Activated naive CD4-positive, alpha-beta T cell treated with anti-CD3 and anti-CD28 coated beads for 36 hours (primary cell): ENCODE data around the gene LAMTOR3. TPM values are rescaled to one million over a fixed set of nuclear protein-coding genes. Genes with fewer than 3 reads are reported as not detected.

Experiments used
- CTCF ChIA-PET: fragments of 350-600 bp; sonication (Branson Sonifier 250); formaldehyde crosslinking; loops from one replicate; lab custom pipeline; 2021; ENCODE audit warnings: antibody characterized with exemption; lab: Charles Lee
- DNase-seq: peaks from one replicate; pipeline ENCODE4 v3.0.0-alpha.2; 2020
- H3K27ac Mint-ChIP-seq: one replicate; pipeline ENCODE4 v1.8.0; 2021; ENCODE audit warnings: mild to moderate bottlenecking, mixed read lengths
- H3K27me3 Mint-ChIP-seq: one replicate; pipeline ENCODE4 v1.8.0; 2021; ENCODE audit warnings: low read depth, mixed read lengths
- H3K36me3 Mint-ChIP-seq: one replicate; pipeline ENCODE4 v1.8.0; 2021; ENCODE audit warnings: low read depth, mixed read lengths
- H3K4me1 Mint-ChIP-seq: one replicate; pipeline ENCODE4 v1.8.0; 2021; ENCODE audit warnings: low read depth, mixed read lengths
- H3K4me3 Mint-ChIP-seq: one replicate; pipeline ENCODE4 v1.8.0; 2021; ENCODE audit warnings: mild to moderate bottlenecking, moderate library complexity, mixed read lengths
- H3K9me3 Mint-ChIP-seq: one replicate; pipeline ENCODE4 v1.8.0; 2021; ENCODE audit warnings: mixed read lengths
- intact Hi-C: fragments of 100-400 bp; cut with micrococcal nuclease; formaldehyde crosslinking; loops from one replicate; pipeline ENCODE4 v1.15.1; 2023
- total RNA-seq, 2 experiments: library from RNA; stranded (reverse); gene quantifications; one replicate each; pipeline ENCODE4 v1.2.3, GENCODE V29; 2021

Gene LAMTOR3
- 10 to 100 TPM; 24.9 to 26.9 TPM for total RNA-seq

- peak; percentile 92 for DNase-seq
- H3K9me3 Mint-ChIP-seq: no peaks in the 10 kb centered on the region
- no peaks in the 10 kb centered on the region for H3K27me3 Mint-ChIP-seq
- intact Hi-C loops: loop anchor here (1.0 to 5.0 kb wide), 5 partner anchors 48 to 387 kb away; partner anchors contain the start of gene DAPP1
- H3K36me3 Mint-ChIP-seq: peaks cover 4% of the 10 kb centered on the region
- CTCF ChIA-PET: interaction anchor here (1.2 to 1.9 kb wide), 3 partner anchors 10 to 83 kb away, joined by 5 to 13 read pairs (median 7); partner anchors contain the start of gene DNAJB14
- peak within 1 kb of the TSS; percentile 95 for H3K4me3 Mint-ChIP-seq
- peak within 1 kb of the TSS; percentile 92 for H3K27ac Mint-ChIP-seq
- peaks cover 32% of the 10 kb centered on the region for H3K4me1 Mint-ChIP-seq
These were observed at the start of gene LAMTOR3 for GRCh38 chr4:99894161-99894997. TSS of gene LAMTOR3 (minus strand) at chr4:99894427. CDS start at chr4:99893963, 464 bp downstream.

GRCh38 chr4:99938243-99938753 is 44.1 kb upstream of the LAMTOR3 start:
- H3K4me1 Mint-ChIP-seq: peaks cover 31% of the 10 kb centered on the region
- no peak overlapping the region for H3K27ac Mint-ChIP-seq

GRCh38 chr4:99934891-99935290 is 40.7 kb upstream of the LAMTOR3 start:
- H3K9me3 Mint-ChIP-seq: peaks cover 9% of the 10 kb centered on the region
- intact Hi-C loops: no loop called here
- H3K36me3 Mint-ChIP-seq: peaks cover 48% of the 10 kb centered on the region
- no peak overlapping the region for H3K27ac Mint-ChIP-seq
- H3K27me3 Mint-ChIP-seq: no peaks in the 10 kb centered on the region
- H3K4me1 Mint-ChIP-seq: peaks cover 33% of the 10 kb centered on the region
- no peak overlapping the region for H3K4me3 Mint-ChIP-seq
- DNase-seq: no peak
- CTCF ChIA-PET: no interaction called here

More at GRCh38 chr4:99938243-99938753, 44.1 kb upstream of the LAMTOR3 start:
- H3K36me3 Mint-ChIP-seq: peaks cover 43% of the 10 kb centered on the region
- intact Hi-C loops: no loop called here
- H3K9me3 Mint-ChIP-seq: peaks cover 9% of the 10 kb centered on the region
- CTCF ChIA-PET: interaction anchor here (0.7 to 0.8 kb wide), 2 partner anchors 9 to 351 kb away, joined by 4 read pairs; no protein-coding TSS in a partner anchor
- H3K27me3 Mint-ChIP-seq: no peaks in the 10 kb centered on the region
- no peak for DNase-seq
- H3K4me3 Mint-ChIP-seq: no peak overlapping the region

GRCh38 chr4:99927566-99927965 is 33.3 kb upstream of the LAMTOR3 start:
- Mint-ChIP-seq H3K27me3 (no peaks in the 10 kb centered on the region), H3K36me3 (peaks cover 23% of the 10 kb centered on the region), H3K4me1 (peaks cover 40% of the 10 kb centered on the region), H3K27ac (no peak overlapping the region), H3K9me3 (no peaks in the 10 kb centered on the region), H3K4me3 (no peak overlapping the region)
- intact Hi-C loops: no loop called here
- DNase-seq: no peak
- CTCF ChIA-PET: interaction anchor here (0.6 to 1.2 kb wide), 2 partner anchors 9 to 522 kb away, joined by 3 read pairs; no protein-coding TSS in a partner anchor

- peaks cover 19% of the 10 kb centered on the region for H3K4me1 Mint-ChIP-seq
- CTCF ChIA-PET: no interaction called here
- peaks cover 6% of the 10 kb centered on the region for H3K9me3 Mint-ChIP-seq
- H3K27ac Mint-ChIP-seq: peak overlapping the region; percentile 39
- peak; percentile 41 for DNase-seq
- H3K4me3 Mint-ChIP-seq: no peak overlapping the region
- H3K36me3 Mint-ChIP-seq: peaks cover 32% of the 10 kb centered on the region
- intact Hi-C loops: loop anchor here (1.0 to 2.0 kb wide), 2 partner anchors 25 to 70 kb away; partner anchors contain the start of gene DNAJB14
- H3K27me3 Mint-ChIP-seq: no peaks in the 10 kb centered on the region
These were observed 26.9 kb upstream of the LAMTOR3 start for GRCh38 chr4:99921174-99921573.

GRCh38 chr4:99918656-99919055 is 24.4 kb upstream of the LAMTOR3 start:
- CTCF ChIA-PET: no interaction called here
- Mint-ChIP-seq H3K27me3 (no peaks in the 10 kb centered on the region), H3K27ac (no peak overlapping the region), H3K36me3 (peaks cover 43% of the 10 kb centered on the region), H3K9me3 (peaks cover 6% of the 10 kb centered on the region), H3K4me3 (no peak overlapping the region), H3K4me1 (peaks cover 17% of the 10 kb centered on the region)
- intact Hi-C loops: no loop called here
- DNase-seq: no peak

- peaks cover 12% of the 10 kb centered on the region for H3K4me1 Mint-ChIP-seq
- DNase-seq: no peak
- peaks cover 6% of the 10 kb centered on the region for H3K9me3 Mint-ChIP-seq
- no peak overlapping the region for H3K4me3 Mint-ChIP-seq
- no peak overlapping the region for H3K27ac Mint-ChIP-seq
- peaks cover 43% of the 10 kb centered on the region for H3K36me3 Mint-ChIP-seq
- CTCF ChIA-PET: interaction anchor here (0.5 kb wide), 1 partner anchor 147 kb away, joined by 3 read pairs; no protein-coding TSS in a partner anchor
- H3K27me3 Mint-ChIP-seq: no peaks in the 10 kb centered on the region
- intact Hi-C loops: no loop called here
These were observed 23.3 kb upstream of the LAMTOR3 start for GRCh38 chr4:99917575-99917974.

- intact Hi-C loops: no loop called here
- peaks cover 8% of the 10 kb centered on the region for H3K4me1 Mint-ChIP-seq
- no peak overlapping the region for H3K27ac Mint-ChIP-seq
- no peak overlapping the region for H3K4me3 Mint-ChIP-seq
- no peaks in the 10 kb centered on the region for H3K27me3 Mint-ChIP-seq
- peaks cover 43% of the 10 kb centered on the region for H3K36me3 Mint-ChIP-seq
- CTCF ChIA-PET: no interaction called here
- DNase-seq: no peak
- H3K9me3 Mint-ChIP-seq: peaks cover 6% of the 10 kb centered on the region
These were observed 21.2 kb upstream of the LAMTOR3 start for GRCh38 chr4:99915449-99915848.

GRCh38 chr4:99894998-99895397 is 771 bp upstream of the LAMTOR3 start:
- Mint-ChIP-seq H3K27ac (peak overlapping the region; percentile 81), H3K27me3 (no peaks in the 10 kb centered on the region), H3K9me3 (no peaks in the 10 kb centered on the region), H3K4me3 (peak overlapping the region; percentile 95), H3K36me3 (peaks cover 4% of the 10 kb centered on the region), H3K4me1 (peaks cover 30% of the 10 kb centered on the region)
- intact Hi-C loops: loop anchor here (1.0 to 5.0 kb wide), 5 partner anchors 48 to 388 kb away; partner anchors contain the start of gene DAPP1
- CTCF ChIA-PET: interaction anchor here (0.5 to 1.9 kb wide), 3 partner anchors 10 to 53 kb away, joined by 3 to 13 read pairs (median 7); partner anchors contain the start of gene DNAJB14
- no peak for DNase-seq

GRCh38 chr4:99893839-99894160 is 427 bp downstream of the LAMTOR3 start:
- peaks cover 35% of the 10 kb centered on the region for H3K4me1 Mint-ChIP-seq
- peaks cover 4% of the 10 kb centered on the region for H3K36me3 Mint-ChIP-seq
- H3K27me3 Mint-ChIP-seq: no peaks in the 10 kb centered on the region
- H3K9me3 Mint-ChIP-seq: no peaks in the 10 kb centered on the region
- CTCF ChIA-PET: interaction anchor here (1.2 to 1.9 kb wide), 3 partner anchors 9 to 82 kb away, joined by 5 to 13 read pairs (median 7); partner anchors contain the start of gene DNAJB14
- intact Hi-C loops: loop anchor here (1.0 to 5.0 kb wide), 5 partner anchors 47 to 386 kb away; partner anchors contain the start of gene DAPP1
- peak overlapping the region; percentile 92 for H3K27ac Mint-ChIP-seq
- peak overlapping the region; percentile 95 for H3K4me3 Mint-ChIP-seq
- DNase-seq: no peak

GRCh38 chr4:99893029-99893428 is 1.2 kb downstream of the LAMTOR3 start:
- DNase-seq: no peak
- CTCF ChIA-PET: interaction anchor here (0.6 kb wide), 1 partner anchor 964 kb away, joined by 3 read pairs; no protein-coding TSS in a partner anchor

GRCh38 chr4:99891351-99891750 is 2.9 kb downstream of the LAMTOR3 start:
- CTCF ChIA-PET: no interaction called here
- H3K27me3 Mint-ChIP-seq: no peaks in the 10 kb centered on the region
- DNase-seq: no peak
- H3K36me3 Mint-ChIP-seq: peaks cover 6% of the 10 kb centered on the region
- no peak overlapping the region for H3K4me3 Mint-ChIP-seq
- H3K4me1 Mint-ChIP-seq: peaks cover 35% of the 10 kb centered on the region
- intact Hi-C loops: loop anchor here (5.0 kb wide), 1 partner anchor 384 kb away; no protein-coding TSS in a partner anchor
- H3K9me3 Mint-ChIP-seq: no peaks in the 10 kb centered on the region
- no peak overlapping the region for H3K27ac Mint-ChIP-seq

More at GRCh38 chr4:99893029-99893428, 1.2 kb downstream of the LAMTOR3 start:
- Mint-ChIP-seq H3K27me3 (no peaks in the 10 kb centered on the region), H3K4me1 (peaks cover 35% of the 10 kb centered on the region), H3K4me3 (peak overlapping the region; percentile 95), H3K27ac (no peak overlapping the region), H3K36me3 (peaks cover 4% of the 10 kb centered on the region), H3K9me3 (no peaks in the 10 kb centered on the region)
- intact Hi-C loops: loop anchor here (5.0 kb wide), 1 partner anchor 386 kb away; no protein-coding TSS in a partner anchor
